Measurements from ENCODE around the gene AASS. TPM values are rescaled to one million over a fixed set of nuclear protein-coding genes. Genes with fewer than 3 reads are reported as not detected.

The AASS gene
- total and polyA plus RNA-seq, 2 experiments from 2014 or later: 17.3 to 41.9 TPM

GRCh38 chr7:122033641-122034040, 110.4 kb downstream of the AASS start:
- no peaks in the 10 kb centered on the region for H3K36me3 ChIP-seq (replicated peaks; ENCODE audit: insufficient read depth, low read depth)
- no peak overlapping the region for H3K4me3 ChIP-seq
- TF ChIP-seq EZH2phosphoT487 (IDR thresholded peaks at IDR 0.05; ENCODE audit: low read depth, severe bottlenecking, unreplicated experiment) (no peak), EZH2 (IDR thresholded peaks at IDR 0.05; ENCODE audit: borderline replicate concordance) (no peak), CTCF (IDR thresholded peaks at IDR 0.05; ENCODE audit: poor library complexity) (no peak)
- no peak for DNase-seq (ENCODE audit: low spot score)
- H4K20me1 ChIP-seq (ENCODE audit: insufficient read depth, poor library complexity, severe bottlenecking): no peaks in the 10 kb centered on the region
- H2AFZ ChIP-seq: no peak overlapping the region
- no peaks in the 10 kb centered on the region for H3K9me2 ChIP-seq (replicated peaks; ENCODE audit: insufficient read depth)
- no peaks in the 10 kb centered on the region for H3K27me3 ChIP-seq
- no peak overlapping the region for H3K4me2 ChIP-seq
- H3K9me3 ChIP-seq (ENCODE audit: low read depth): no peaks in the 10 kb centered on the region
- no peaks in the 10 kb centered on the region for H3K4me1 ChIP-seq (ENCODE audit: insufficient read depth)
- no peaks in the 10 kb centered on the region for H3K79me2 ChIP-seq
- H3K27ac ChIP-seq: no peak overlapping the region
- WGBS (ENCODE audit: low lambda C conversion rate, missing lambda C conversion rate): 92% methylated on average over 1 of the region's 1 CpG

GRCh38 chr7:122027058-122027457, 117.0 kb downstream of the AASS start:
- H3K79me2 ChIP-seq: no peaks in the 10 kb centered on the region
- no peak overlapping the region for H2AFZ ChIP-seq
- H3K4me2 ChIP-seq: no peak overlapping the region
- no peaks in the 10 kb centered on the region for H3K9me2 ChIP-seq (replicated peaks; ENCODE audit: insufficient read depth)
- 98% methylated on average over 2 of the region's 2 CpGs for WGBS (ENCODE audit: low lambda C conversion rate, missing lambda C conversion rate)
- H4K20me1 ChIP-seq (ENCODE audit: insufficient read depth, poor library complexity, severe bottlenecking): no peaks in the 10 kb centered on the region
- no peaks in the 10 kb centered on the region for H3K36me3 ChIP-seq (replicated peaks; ENCODE audit: insufficient read depth, low read depth)
- H3K27ac ChIP-seq: no peak overlapping the region
- H3K9me3 ChIP-seq (ENCODE audit: low read depth): no peaks in the 10 kb centered on the region
- TF ChIP-seq CTCF (IDR thresholded peaks at IDR 0.05; ENCODE audit: poor library complexity) (no peak), EZH2phosphoT487 (IDR thresholded peaks at IDR 0.05; ENCODE audit: low read depth, severe bottlenecking, unreplicated experiment) (no peak), EZH2 (IDR thresholded peaks at IDR 0.05; ENCODE audit: borderline replicate concordance) (no peak)
- no peaks in the 10 kb centered on the region for H3K4me1 ChIP-seq (ENCODE audit: insufficient read depth)
- no peak overlapping the region for H3K4me3 ChIP-seq
- no peaks in the 10 kb centered on the region for H3K27me3 ChIP-seq
- no peak for DNase-seq (ENCODE audit: low spot score)

Small RNA genes within 50 kb of the gene (small RNA-seq; reads per million reads assigned to genes)
- gene RNU7-154P: not detected

Other genes with a start within 250 kb of the AASS start
- gene FEZF1, start 160.5 kb upstream of the AASS start, total RNA-seq: not detected in 2 replicates
- 0.13 and 0.19 TPM in 2 replicates for gene FEZF1, start 160.5 kb upstream of the AASS start, polyA plus RNA-seq